Keratinocyte (primary cell): ENCODE data around the gene SNTB2. TPM values are rescaled to one million over a fixed set of nuclear protein-coding genes. Genes with fewer than 3 reads are reported as not detected.

Experiments
- DNase-seq: peaks from one replicate; pipeline ENCODE4 v3.0.0-alpha.2; 2011; ENCODE audit warnings: low read depth, missing footprints, low spot score
- FAIRE-seq: peaks from 2 replicates; lab custom pipeline; 2011; peaks lifted over from hg19 to GRCh38; lab: Jason Lieb, UNC
- H2AFZ ChIP-seq: 2 replicates; pipeline ENCODE4 v1.6.0; 2012; ENCODE audit warnings: low read length, control low read depth, inconsistent platforms; ENCODE audit not compliant: control insufficient read depth
- H3K27ac ChIP-seq: 2 replicates; pipeline ENCODE4 v1.5.1; 2011; ENCODE audit warnings: low read length; ENCODE audit not compliant: control insufficient read depth, insufficient read depth
- H3K27me3 ChIP-seq: 3 replicates; pipeline ENCODE4 v1.6.0; 2011; ENCODE audit warnings: low read length; ENCODE audit not compliant: control insufficient read depth, insufficient read depth; ENCODE audit errors: extremely low read depth
- H3K36me3 ChIP-seq, 2 experiments: 2 replicates in 1 of 2; 3 replicates in 1 of 2; pipeline ENCODE4 v1.5.1; 2011; ENCODE audit warnings: low read length in 2 of 2, mild to moderate bottlenecking in 1 of 2; ENCODE audit not compliant: control insufficient read depth in 2 of 2, insufficient read depth in 2 of 2; ENCODE audit errors: extremely low read depth in 1 of 2
- H3K4me1 ChIP-seq: 3 replicates; pipeline ENCODE4 v1.5.1; 2011; ENCODE audit warnings: low read length; ENCODE audit not compliant: control insufficient read depth, insufficient read depth; ENCODE audit errors: extremely low read depth
- H3K4me2 ChIP-seq: 3 replicates; pipeline ENCODE4 v1.6.0; 2011; ENCODE audit warnings: low read depth, low read length; ENCODE audit not compliant: control insufficient read depth, insufficient read depth; ENCODE audit errors: extremely low read depth
- H3K4me3 ChIP-seq, 3 experiments: fragments of 200-600 bp in 1 of 3; sonication (generic) in 1 of 3; 2 replicates in 2 of 3; 3 replicates in 1 of 3; pipeline ENCODE4 v1.5.1; 2011 to 2016; ENCODE audit warnings: low read length in 3 of 3, mild to moderate bottlenecking in 3 of 3, control low read depth in 2 of 3, inconsistent platforms in 1 of 3, low read depth in 1 of 3, mixed read lengths in 1 of 3, mixed run types in 1 of 3, moderate library complexity in 1 of 3; ENCODE audit not compliant: control insufficient read depth in 2 of 3, insufficient read depth in 2 of 3; ENCODE audit errors: extremely low read depth in 1 of 3
- H3K79me2 ChIP-seq: 2 replicates; pipeline ENCODE4 v1.6.0; 2012; ENCODE audit warnings: low read length; ENCODE audit not compliant: control insufficient read depth, insufficient read depth
- H3K9ac ChIP-seq: 3 replicates; pipeline ENCODE4 v1.6.0; 2011; ENCODE audit warnings: low read length; ENCODE audit not compliant: control insufficient read depth, insufficient read depth; ENCODE audit errors: extremely low read depth
- H3K9me1 ChIP-seq: 3 replicates; pipeline ENCODE4 v1.6.0; 2011; ENCODE audit warnings: low read length; ENCODE audit not compliant: control insufficient read depth, insufficient read depth; ENCODE audit errors: extremely low read depth
- H3K9me3 ChIP-seq: 2 replicates; pipeline ENCODE4 v1.5.1; 2012; ENCODE audit warnings: low read depth, low read length; ENCODE audit not compliant: control insufficient read depth
- H4K20me1 ChIP-seq: 3 replicates; pipeline ENCODE4 v1.6.0; 2011; ENCODE audit warnings: low read length; ENCODE audit not compliant: control insufficient read depth, insufficient read depth; ENCODE audit errors: extremely low read depth
- CTCF ChIP-seq, 3 experiments: IDR thresholded peaks in 1 of 3; conservative IDR thresholded peaks in 1 of 3; optimal IDR thresholded peaks in 1 of 3; 2 replicates in 2 of 3; 3 replicates in 1 of 3; pipeline versions ENCODE3 to v1.5.1; 2011; ENCODE audit warnings: low read length in 3 of 3, mild to moderate bottlenecking in 3 of 3, moderate library complexity in 2 of 3, control low read depth in 1 of 3, inconsistent platforms in 1 of 3; ENCODE audit not compliant: insufficient read depth in 2 of 3; ENCODE audit errors: extremely low read depth in 1 of 3
- EZH2 ChIP-seq: IDR thresholded peaks from one replicate; pipeline ENCODE4 v1.6.1; 2012; ENCODE audit warnings: inconsistent platforms, mild to moderate bottlenecking, low read length, moderate library complexity
- dilution Hi-C: fragments of 300-500 bp; cut with MboI; formaldehyde crosslinking; loops from one replicate; pipeline ENCODE4 v1.7.0; 2020; ENCODE audit warnings: low sequenced_read_pairs; ENCODE audit not compliant: extremely low pct_ligation_motif_present
- polyA plus RNA-seq, 5 experiments: library from polyadenylated mRNA; depleted of rRNA in 3 of 5; stranded (reverse) in 3 of 5; stranded (forward) in 1 of 5; unstranded in 1 of 5; fragments of >200 nt; gene quantifications; 1 replicate in 1 of 5; 2 replicates in 3 of 5; 3 replicates in 1 of 5; pipeline versions ENCODE4 v1.2.1 to v1.2.3, GENCODE V29; 2011 to 2012; ENCODE audit warnings: missing spikeins in 2 of 5, low read depth in 1 of 5, low replicate concordance in 1 of 5

Gene SNTB2
- polyA plus RNA-seq, 1 donor (not counting 4 experiments of a cell fraction or from before 2014, with no cell fraction given): 15.9 TPM

- H3K36me3 ChIP-seq: peaks cover 3 to 5% of the 10 kb centered on the region in 2 experiments
- no peaks in the 10 kb centered on the region for H3K79me2 ChIP-seq
- H3K9ac ChIP-seq: no peak overlapping the region
- H3K27ac ChIP-seq: no peak overlapping the region
- no peak overlapping the region for H3K4me2 ChIP-seq
- DNase-seq (no peak), FAIRE-seq (no peak)
- H3K4me1 ChIP-seq: no peaks in the 10 kb centered on the region
- no peaks in the 10 kb centered on the region for H3K9me3 ChIP-seq
- H3K4me3 ChIP-seq: no peak overlapping the region
- no peaks in the 10 kb centered on the region for H3K27me3 ChIP-seq
- dilution Hi-C loops: no loop called here
- TF ChIP-seq EZH2 (no peak), CTCF (optimal IDR thresholded peaks at IDR 0.05 in 1 of 3, IDR thresholded peaks at IDR 0.05 in 1 of 3, conservative IDR thresholded peaks at IDR 0.05 in 1 of 3; ENCODE audit: extremely low read depth in 1 of 3, insufficient read depth in 2 of 3, low read length in 3 of 3) (no peak)
- H2AFZ ChIP-seq: no peak overlapping the region
- no peaks in the 10 kb centered on the region for H4K20me1 ChIP-seq
- H3K9me1 ChIP-seq: peaks cover 2% of the 10 kb centered on the region
Measured at GRCh38 chr16:69349536-69349935, 162.6 kb downstream of the SNTB2 start.

DNA sequence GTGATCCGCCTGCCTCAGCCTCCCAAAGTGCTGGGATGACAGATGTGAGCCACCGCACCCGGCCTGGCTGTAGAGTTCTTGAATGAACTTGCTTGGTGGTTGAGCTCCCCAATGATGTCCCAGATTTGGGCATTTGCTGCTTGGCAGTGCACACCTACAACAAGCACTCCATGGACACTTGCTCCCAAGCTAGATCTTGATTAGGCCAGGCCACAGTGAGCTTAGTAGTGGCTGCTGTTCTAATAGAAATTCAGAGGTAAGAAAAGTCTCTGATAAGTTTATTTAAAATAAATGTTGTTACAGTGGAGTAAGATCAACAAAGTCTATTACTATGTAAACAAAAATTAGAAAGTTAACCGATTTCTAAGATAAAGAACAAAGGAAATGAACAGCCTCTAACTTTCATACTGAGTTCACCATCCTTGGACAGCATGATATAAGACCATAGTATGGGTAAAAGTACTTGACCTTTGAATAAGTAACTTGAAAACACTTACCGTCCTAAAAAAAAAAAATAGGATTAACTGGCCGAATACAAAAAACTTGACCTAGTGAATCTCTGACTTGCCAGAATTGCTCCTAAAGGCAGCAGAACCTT lies 163.7 kb downstream of the SNTB2 start:
- Histone ChIP-seq H3K4me1 (no peaks in the 10 kb centered on the region), H2AFZ (no peak overlapping the region), H3K9ac (no peak overlapping the region), H4K20me1 (no peaks in the 10 kb centered on the region), H3K27ac (no peak overlapping the region), H3K36me3 (peaks cover 3 to 5% of the 10 kb centered on the region in 2 experiments), H3K4me2 (no peak overlapping the region), H3K4me3 (no peak overlapping the region), H3K79me2 (no peaks in the 10 kb centered on the region), H3K9me1 (peaks cover 2% of the 10 kb centered on the region), H3K9me3 (no peaks in the 10 kb centered on the region), H3K27me3 (no peaks in the 10 kb centered on the region)
- DNase-seq (no peak), FAIRE-seq (no peak)
- dilution Hi-C loops: no loop called here
- TF ChIP-seq CTCF (optimal IDR thresholded peaks at IDR 0.05 in 1 of 3, IDR thresholded peaks at IDR 0.05 in 1 of 3, conservative IDR thresholded peaks at IDR 0.05 in 1 of 3; ENCODE audit: extremely low read depth in 1 of 3, insufficient read depth in 2 of 3, low read length in 3 of 3) (no peak), EZH2 (no peak)
